H1 (cell line): ENCODE measurements around the gene CELF4. TPM values are rescaled to one million over a fixed set of nuclear protein-coding genes. Genes with fewer than 3 reads are reported as not detected.

Experiments
- CTCF ChIA-PET: fragments of 300-600 bp; sonication (Branson Sonifier 250); formaldehyde crosslinking; loops from one replicate; lab custom pipeline; 2021; ENCODE audit not compliant: partially characterized antibody; lab: Charles Lee
- POLR2A ChIA-PET: fragments of 300-600 bp; sonication (Branson Sonifier 250); formaldehyde crosslinking; loops from one replicate; lab custom pipeline; 2021; ENCODE audit warnings: inconsistent platforms; ENCODE audit not compliant: partially characterized antibody; lab: Charles Lee
- DNase-seq, 2 experiments: peaks; one replicate each; pipeline versions ENCODE4 v3.0.0 to v3.0.0-alpha.2; 2010 to 2022; ENCODE audit warnings: low spot score in 2 of 2, low read depth in 1 of 2, mixed read lengths in 1 of 2
- FAIRE-seq: peaks from 2 replicates; lab custom pipeline; 2011; peaks lifted over from hg19 to GRCh38; lab: Jason Lieb, UNC
- H2AFZ ChIP-seq: 2 replicates; pipeline ENCODE4 v1.8.1; 2012; ENCODE audit warnings: low read length, inconsistent platforms
- H2AK5ac ChIP-seq: 2 replicates; pipeline ENCODE4 v1.6.1; 2013; ENCODE audit warnings: low read depth, low read length
- H2BK120ac ChIP-seq: replicated peaks from 2 replicates; pipeline ENCODE3; 2013; ENCODE audit warnings: low read depth, low read length, inconsistent platforms
- H2BK12ac ChIP-seq: 2 replicates; pipeline ENCODE4 v1.6.1; 2013; ENCODE audit warnings: low read depth, low read length
- H2BK15ac ChIP-seq: 2 replicates; pipeline ENCODE4 v1.6.1; 2013; ENCODE audit warnings: low read length
- H2BK20ac ChIP-seq: 2 replicates; pipeline ENCODE4 v1.6.1; 2013; ENCODE audit warnings: low read length
- H2BK5ac ChIP-seq: 2 replicates; pipeline ENCODE4 v1.6.1; 2013; ENCODE audit warnings: low read depth, low read length
- H3K14ac ChIP-seq: 2 replicates; pipeline ENCODE4 v1.6.1; 2013; ENCODE audit warnings: inconsistent platforms; ENCODE audit not compliant: insufficient read length
- H3K18ac ChIP-seq: 2 replicates; pipeline ENCODE4 v1.6.1; 2013; ENCODE audit warnings: low read length; ENCODE audit errors: extremely low read depth
- H3K23ac ChIP-seq: 2 replicates; pipeline ENCODE4 v1.6.1; 2013; ENCODE audit warnings: inconsistent platforms; ENCODE audit not compliant: insufficient read length
- H3K23me2 ChIP-seq: 2 replicates; pipeline ENCODE4 v1.6.1; 2013; ENCODE audit warnings: low read depth, low read length
- H3K27ac ChIP-seq: 2 replicates; pipeline ENCODE4 v1.6.1; 2011; ENCODE audit warnings: low read depth, low read length, inconsistent platforms
- H3K27me3 ChIP-seq, 4 experiments: replicated peaks in 1 of 4; 1 replicate in 1 of 4; 2 replicates in 3 of 4; pipeline versions ENCODE4 v1.6.1 to v1.8.1; 2011 to 2013; ENCODE audit warnings: low read length in 3 of 4, mild to moderate bottlenecking in 3 of 4, inconsistent platforms in 2 of 4, mixed read lengths in 2 of 4, moderate library complexity in 1 of 4; ENCODE audit not compliant: control insufficient read depth in 3 of 4, insufficient read depth in 3 of 4; ENCODE audit errors: extremely low read depth in 1 of 4
- H3K36me3 ChIP-seq, 4 experiments: 2 replicates each; pipeline versions ENCODE4 v1.6.1 to v1.8.1; 2011 to 2013; ENCODE audit warnings: mild to moderate bottlenecking in 4 of 4, low read length in 3 of 4, moderate library complexity in 2 of 4, control low read depth in 1 of 4, inconsistent platforms in 1 of 4; ENCODE audit not compliant: insufficient read depth in 4 of 4, control insufficient read depth in 2 of 4
- H3K4ac ChIP-seq: replicated peaks from 2 replicates; pipeline ENCODE3; 2013; ENCODE audit warnings: low read length, low read depth, mixed read lengths, inconsistent platforms; ENCODE audit not compliant: insufficient read length
- H3K4me1 ChIP-seq, 4 experiments: replicated peaks in 1 of 4; 1 replicate in 1 of 4; 2 replicates in 3 of 4; pipeline versions ENCODE4 v1.6.1 to v1.8.1; 2011 to 2013; ENCODE audit warnings: low read length in 3 of 4, inconsistent platforms in 2 of 4, mixed read lengths in 1 of 4; ENCODE audit not compliant: insufficient read depth in 4 of 4, control insufficient read depth in 3 of 4
- H3K4me2 ChIP-seq, 2 experiments: 2 replicates each; pipeline versions ENCODE4 v1.6.1 to v1.8.1; 2011 to 2013; ENCODE audit warnings: low read depth in 2 of 2, low read length in 2 of 2, control low read depth in 1 of 2, inconsistent platforms in 1 of 2, mild to moderate bottlenecking in 1 of 2; ENCODE audit not compliant: insufficient read depth in 1 of 2
- H3K4me3 ChIP-seq, 4 experiments: fragments of 200-600, 300-600 bp in 1 of 4; sonication (generic), shearing (Covaris generic), sonication (Bioruptor Twin) in 1 of 4; 2 replicates each; pipeline versions ENCODE4 v1.5.1 to v1.8.1; 2011 to 2016; ENCODE audit warnings: low read length in 4 of 4, low read depth in 3 of 4, control low read depth in 2 of 4, inconsistent platforms in 2 of 4, mild to moderate bottlenecking in 2 of 4, mixed read lengths in 1 of 4, moderate library complexity in 1 of 4; ENCODE audit not compliant: insufficient read depth in 2 of 4; ENCODE audit errors: extremely low read depth in 1 of 4
- H3K56ac ChIP-seq: replicated peaks from 2 replicates; pipeline ENCODE3; 2013; ENCODE audit warnings: low read depth, mild to moderate bottlenecking, mixed read lengths, low read length, inconsistent platforms; ENCODE audit not compliant: insufficient read length
- H3K79me1 ChIP-seq: 2 replicates; pipeline ENCODE4 v1.6.1; 2013; ENCODE audit warnings: low read depth, low read length, control low read depth
- H3K79me2 ChIP-seq, 2 experiments: 2 replicates each; pipeline versions ENCODE4 v1.6.1 to v1.8.1; 2012 to 2013; ENCODE audit warnings: low read length in 2 of 2, mild to moderate bottlenecking in 2 of 2, inconsistent platforms in 1 of 2; ENCODE audit not compliant: insufficient read depth in 2 of 2, control insufficient read depth in 1 of 2
- H3K9ac ChIP-seq, 4 experiments: replicated peaks in 1 of 4; 1 replicate in 1 of 4; 2 replicates in 3 of 4; pipeline versions ENCODE4 v1.6.1 to v1.8.1; 2011 to 2013; ENCODE audit warnings: low read depth in 3 of 4, low read length in 3 of 4, control low read depth in 2 of 4, mild to moderate bottlenecking in 2 of 4, moderate library complexity in 2 of 4, inconsistent platforms in 1 of 4; ENCODE audit errors: extremely low read depth in 1 of 4
- H3K9me3 ChIP-seq, 2 experiments: 2 replicates each; pipeline versions ENCODE4 v1.6.1 to v1.8.1; 2012 to 2013; ENCODE audit warnings: mild to moderate bottlenecking in 2 of 2, moderate library complexity in 2 of 2, control low read depth in 1 of 2, inconsistent platforms in 1 of 2, low read depth in 1 of 2, low read length in 1 of 2, mixed read lengths in 1 of 2; ENCODE audit not compliant: insufficient read depth in 2 of 2
- H4K20me1 ChIP-seq, 2 experiments: replicated peaks in 1 of 2; 2 replicates each; pipeline versions ENCODE3 to v1.8.1; 2011 to 2013; ENCODE audit warnings: inconsistent platforms in 2 of 2, low read length in 2 of 2, mild to moderate bottlenecking in 1 of 2; ENCODE audit not compliant: insufficient read depth in 2 of 2, control insufficient read depth in 1 of 2
- H4K5ac ChIP-seq: 2 replicates; pipeline ENCODE4 v1.6.1; 2013; ENCODE audit warnings: low read length, low read depth, mixed read lengths, inconsistent platforms; ENCODE audit not compliant: insufficient read length
- H4K8ac ChIP-seq: 2 replicates; pipeline ENCODE4 v1.8.0; 2013; ENCODE audit warnings: mild to moderate bottlenecking, moderate library complexity, low read length, inconsistent platforms; ENCODE audit not compliant: insufficient read depth; ENCODE audit errors: extremely low read depth
- H4K91ac ChIP-seq: replicated peaks from 2 replicates; pipeline ENCODE3; 2013; ENCODE audit warnings: low read length, mixed read lengths, inconsistent platforms; ENCODE audit not compliant: insufficient read length
- CBX5 ChIP-seq: fragments of 300-800, 300-1000 bp; sonication (generic); IDR thresholded peaks from 2 replicates; pipeline ENCODE4 v1.7.1; 2016; ENCODE audit warnings: antibody characterized with exemption, low read length, low read depth
- WGBS, 2 experiments: shearing (Covaris generic) in 1 of 2; methylation state at CpG; one replicate each; pipeline versions ENCODE4 v1.1.6 to v1.1.7; 2013 to 2015; ENCODE audit warnings: low lambda C conversion rate in 2 of 2, mixed read lengths in 2 of 2, inconsistent platforms in 1 of 2, low coverage in 1 of 2, missing lambda C conversion rate in 1 of 2; ENCODE audit not compliant: insufficient replicate concordance in 2 of 2, insufficient coverage in 1 of 2, insufficient read length in 1 of 2; ENCODE audit errors: extremely low coverage in 1 of 2, missing lambda C conversion rate in 1 of 2; 5-methylcytosine and 5-hydroxymethylcytosine counted together
- polyA plus RNA-seq, 7 experiments: library from polyadenylated mRNA; depleted of rRNA in 3 of 7; stranded (reverse) in 5 of 7; unstranded in 2 of 7; fragments of >200 nt in 5 of 7; fragments of 200-250 nt in 2 of 7; gene quantifications; 1 replicate in 5 of 7; 2 replicates in 1 of 7; 4 replicates in 1 of 7; pipeline versions ENCODE4 v1.2.1 to v1.2.3, GENCODE V29; 2011 to 2013; ENCODE audit warnings: missing spikeins in 2 of 7, mixed read lengths in 2 of 7
- total RNA-seq: library from RNA; stranded (reverse); fragmentation: NEBNext Ultra II Directional; extraction: Animal tissue kit (Norgen Biotek cat#: 25700); gene quantifications from 2 replicates; pipeline ENCODE4 v1.2.1, GENCODE V29; 2021
- TF ChIP-seq, protein P1 (sequence below), 3 experiments: IDR thresholded peaks; 1 replicate in 2 of 3; 2 replicates in 1 of 3; pipeline versions ENCODE4 v1.5.1 to v1.6.1; 2011; ENCODE audit warnings: low read length in 3 of 3, mild to moderate bottlenecking in 3 of 3, inconsistent platforms in 2 of 3, low read depth in 1 of 3, moderate library complexity in 1 of 3; ENCODE audit not compliant: insufficient read depth in 1 of 3; ENCODE audit errors: control extremely low read depth in 1 of 3

CELF4 gene
- total and polyA plus RNA-seq, 2 of the 8 experiments (the other 6 are each of a cell fraction or from before 2014, with no cell fraction given): 1.6 to 3.4 TPM

GRCh38 chr18:37247497-37248161, 318.0 kb downstream of the CELF4 start:
- H2BK12ac ChIP-seq: peak overlapping the region; percentile 45; the same call in 1 of the 2 replicates
- no peak overlapping the region for H4K91ac ChIP-seq
- H2BK20ac ChIP-seq: no peak overlapping the region
- no peak overlapping the region for H2BK120ac ChIP-seq
- H2AK5ac ChIP-seq: no peak overlapping the region
- no peak overlapping the region for H3K4me3 ChIP-seq
- peaks cover 0 to 6% of the 10 kb centered on the region in 2 experiments for H4K20me1 ChIP-seq
- no peak overlapping the region for H4K5ac ChIP-seq
- no peak overlapping the region for H3K27ac ChIP-seq
- DNase-seq (no peak), FAIRE-seq (no peak)
- TF ChIP-seq CBX5: no peak
- TF ChIP-seq, protein P1, sequence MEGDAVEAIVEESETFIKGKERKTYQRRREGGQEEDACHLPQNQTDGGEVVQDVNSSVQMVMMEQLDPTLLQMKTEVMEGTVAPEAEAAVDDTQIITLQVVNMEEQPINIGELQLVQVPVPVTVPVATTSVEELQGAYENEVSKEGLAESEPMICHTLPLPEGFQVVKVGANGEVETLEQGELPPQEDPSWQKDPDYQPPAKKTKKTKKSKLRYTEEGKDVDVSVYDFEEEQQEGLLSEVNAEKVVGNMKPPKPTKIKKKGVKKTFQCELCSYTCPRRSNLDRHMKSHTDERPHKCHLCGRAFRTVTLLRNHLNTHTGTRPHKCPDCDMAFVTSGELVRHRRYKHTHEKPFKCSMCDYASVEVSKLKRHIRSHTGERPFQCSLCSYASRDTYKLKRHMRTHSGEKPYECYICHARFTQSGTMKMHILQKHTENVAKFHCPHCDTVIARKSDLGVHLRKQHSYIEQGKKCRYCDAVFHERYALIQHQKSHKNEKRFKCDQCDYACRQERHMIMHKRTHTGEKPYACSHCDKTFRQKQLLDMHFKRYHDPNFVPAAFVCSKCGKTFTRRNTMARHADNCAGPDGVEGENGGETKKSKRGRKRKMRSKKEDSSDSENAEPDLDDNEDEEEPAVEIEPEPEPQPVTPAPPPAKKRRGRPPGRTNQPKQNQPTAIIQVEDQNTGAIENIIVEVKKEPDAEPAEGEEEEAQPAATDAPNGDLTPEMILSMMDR (IDR thresholded peaks at IDR 0.05; ENCODE audit: control extremely low read depth in 1 of 3, insufficient read depth in 1 of 3, low read depth in 1 of 3, low read length in 3 of 3): peak in 1 of 3 experiments; percentile 17; a peak in 1 of 4 replicates
- no peaks in the 10 kb centered on the region for H3K79me2 ChIP-seq
- no peak overlapping the region for H3K9ac ChIP-seq
- peaks cover 0 to 10% (median 5%) of the 10 kb centered on the region in 4 experiments; a peak in 5 of 7 replicates for H3K4me1 ChIP-seq
- H2BK15ac ChIP-seq: no peak overlapping the region; the same call in 1 of the 2 replicates
- H2BK5ac ChIP-seq: no peak overlapping the region
- H2AFZ ChIP-seq: no peak overlapping the region
- no peak overlapping the region for H3K56ac ChIP-seq
- H3K27me3 ChIP-seq: peaks cover 2 to 17% (median 8%) of the 10 kb centered on the region in 4 experiments
- no peaks in the 10 kb centered on the region for H3K23me2 ChIP-seq
- H3K18ac ChIP-seq: 0 out of 2 replicates have a peak overlapping the region, but pooled peaks have one; percentile 10
- CTCF ChIA-PET: interaction anchor here (3.0 to 4.7 kb wide), 2 partner anchors 40 to 305 kb away, joined by 16 to 36 read pairs; no protein-coding TSS in a partner anchor
- H4K8ac ChIP-seq: 0 out of 2 replicates have a peak overlapping the region, but pooled peaks have one; percentile 9
- 82% methylated on average over 10 of the region's 10 CpGs; no CpG with 5 or more reads in 1 of the 2 experiments for WGBS, 2 experiments
- H3K79me1 ChIP-seq: no peaks in the 10 kb centered on the region; the same call in 1 of the 2 replicates
- POLR2A ChIA-PET: interaction anchor here (0.9 kb wide), 1 partner anchor 70 kb away, joined by 3 read pairs; no protein-coding TSS in a partner anchor
- no peak overlapping the region for H3K4me2 ChIP-seq
- H3K36me3 ChIP-seq: no peaks in the 10 kb centered on the region
- peak overlapping the region; percentile 27 for H3K4ac ChIP-seq
- no peaks in the 10 kb centered on the region for H3K9me3 ChIP-seq
- H3K14ac ChIP-seq: no peak overlapping the region
- no peak overlapping the region for H3K23ac ChIP-seq
